ENCODE results near the gene VPS4A.

DNA sequence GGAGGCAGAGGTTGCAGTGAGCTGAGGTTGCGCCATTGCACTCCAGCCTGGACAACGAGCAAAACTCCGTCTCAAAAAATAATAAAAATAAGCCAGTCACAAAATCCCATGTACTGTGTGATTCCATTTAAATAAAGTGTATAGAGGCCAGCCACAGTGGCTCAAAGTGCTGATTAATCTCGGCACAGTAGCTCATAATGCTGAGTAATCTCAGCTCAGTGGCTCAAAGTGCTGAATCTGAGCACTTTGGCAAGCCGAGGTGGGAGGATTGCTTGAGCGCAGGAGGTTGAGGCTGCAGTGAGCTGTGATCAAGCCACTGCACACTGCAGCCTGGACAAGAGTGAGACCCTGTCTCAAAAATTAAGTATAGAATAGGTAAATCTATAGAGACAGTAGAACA is 35.5 kb downstream of the VPS4A start:
- TF ChIP-seq CTCF (IDR thresholded peaks at IDR 0.05) = no peak
- no peak for TF ChIP-seq POLR2A (IDR thresholded peaks at IDR 0.05)

All from body of pancreas (tissue), 4 donors.